GM19023 (cell line): Measurements from ENCODE around the gene ZBTB38.
A peak's percentile ranks its signal among the peaks of the same experiment; 100 is the strongest.

Experiments used
- ATAC-seq: cut with Tn5 transposase; IDR thresholded peaks from one replicate; pipeline ENCODE4 v1.9.1; 2021; ENCODE audit warnings: mild to moderate bottlenecking, moderate library complexity; ENCODE audit not compliant: unreplicated experiment

Gene ZBTB38

GRCh38 chr3:141401573-141402475 is 33.5 kb downstream of the ZBTB38 start:
- peak; percentile 73 for ATAC-seq

GRCh38 chr3:141402476-141403171 is 34.3 kb downstream of the ZBTB38 start:
- peak; percentile 61 for ATAC-seq

- ATAC-seq = no peak
These were observed 35.3 kb downstream of the ZBTB38 start for GRCh38 chr3:141403576-141403975.

GRCh38 chr3:141405025-141405424 is 36.7 kb downstream of the ZBTB38 start:
- ATAC-seq = no peak

GRCh38 chr3:141405591-141405990 is 37.3 kb downstream of the ZBTB38 start:
- ATAC-seq = no peak

- no peak for ATAC-seq
These were observed 38.0 kb downstream of the ZBTB38 start for GRCh38 chr3:141406265-141406664.

- no peak for ATAC-seq
These were observed 38.7 kb downstream of the ZBTB38 start for GRCh38 chr3:141407047-141407446.

- ATAC-seq = no peak
These were observed 39.5 kb downstream of the ZBTB38 start for GRCh38 chr3:141407825-141408224.

GRCh38 chr3:141408596-141408995 is 40.3 kb downstream of the ZBTB38 start:
- no peak for ATAC-seq

- no peak for ATAC-seq
These were observed 41.6 kb downstream of the ZBTB38 start for GRCh38 chr3:141409940-141410241.

- ATAC-seq = no peak
These were observed 42.1 kb downstream of the ZBTB38 start for GRCh38 chr3:141410408-141410807.

- ATAC-seq = no peak
These were observed 42.5 kb downstream of the ZBTB38 start for GRCh38 chr3:141410846-141411245.

GRCh38 chr3:141411251-141411771 is 43.0 kb downstream of the ZBTB38 start:
- ATAC-seq = no peak

- ATAC-seq = no peak
These were observed 44.0 kb downstream of the ZBTB38 start for GRCh38 chr3:141412087-141412935.

GRCh38 chr3:141412936-141413354 is 44.6 kb downstream of the ZBTB38 start:
- ATAC-seq = no peak

- ATAC-seq = no peak
These were observed 45.1 kb downstream of the ZBTB38 start for GRCh38 chr3:141413391-141413790.

GRCh38 chr3:141413801-141414689 is 45.7 kb downstream of the ZBTB38 start:
- ATAC-seq = no peak

GRCh38 chr3:141414800-141415462 is 46.6 kb downstream of the ZBTB38 start:
- ATAC-seq = no peak

GRCh38 chr3:141415953-141416352 is 47.6 kb downstream of the ZBTB38 start:
- ATAC-seq = no peak
